Liver (tissue), 9 donors: ENCODE data around the gene KCNMA1. TPM values are rescaled to one million over a fixed set of nuclear protein-coding genes. Genes with fewer than 3 reads are reported as not detected.

Source experiments
- DNase-seq: peaks from one replicate; pipeline ENCODE4 v3.0.0-alpha.2; 2017; ENCODE audit warnings: low spot score
- H3K27ac ChIP-seq, 2 donors: one replicate each; pipeline ENCODE4 v1.7.0; 2013; ENCODE audit warnings: inconsistent platforms in 2 of 2, low read length in 2 of 2, control low read depth in 1 of 2, low read depth in 1 of 2, mild to moderate bottlenecking in 1 of 2
- H3K27me3 ChIP-seq, 4 donors: one replicate each; pipeline versions ENCODE4 v1.6.1 to v1.7.0; 2013; ENCODE audit warnings: low read length in 3 of 4, inconsistent platforms in 1 of 4, mild to moderate bottlenecking in 1 of 4, moderate library complexity in 1 of 4; ENCODE audit not compliant: control insufficient read depth in 4 of 4, insufficient read depth in 4 of 4
- H3K36me3 ChIP-seq, 4 donors: one replicate each; pipeline versions ENCODE4 v1.6.1 to v1.7.0; 2013; ENCODE audit warnings: low read length in 3 of 4, mild to moderate bottlenecking in 3 of 4, low read depth in 1 of 4, moderate library complexity in 1 of 4; ENCODE audit not compliant: control insufficient read depth in 4 of 4, insufficient read depth in 3 of 4
- H3K4me1 ChIP-seq, 4 donors: one replicate each; pipeline versions ENCODE4 v1.6.1 to v1.7.0; 2013; ENCODE audit warnings: low read length in 3 of 4, mild to moderate bottlenecking in 3 of 4, moderate library complexity in 1 of 4; ENCODE audit not compliant: control insufficient read depth in 4 of 4, insufficient read depth in 4 of 4
- H3K4me3 ChIP-seq, 3 donors: one replicate each; pipeline versions ENCODE4 v1.6.1 to v1.7.0; 2013; ENCODE audit warnings: low read length in 3 of 3, control low read depth in 1 of 3, low read depth in 1 of 3, mild to moderate bottlenecking in 1 of 3
- H3K9ac ChIP-seq, 2 donors: one replicate each; pipeline ENCODE4 v1.7.0; 2013; ENCODE audit warnings: low read length in 2 of 2, mild to moderate bottlenecking in 2 of 2, moderate library complexity in 2 of 2, control low read depth in 1 of 2, low read depth in 1 of 2
- H3K9me3 ChIP-seq, 4 donors: one replicate each; pipeline versions ENCODE4 v1.6.1 to v1.7.0; 2013; ENCODE audit warnings: low read length in 3 of 4; ENCODE audit not compliant: control insufficient read depth in 4 of 4
- EGR1 ChIP-seq, 2 donors: IDR thresholded peaks; 2 replicates each; pipeline ENCODE4 v1.6.1; 2016 to 2018; ENCODE audit warnings: antibody characterized with exemption in 2 of 2, low read depth in 2 of 2
- FOXA1 ChIP-seq: IDR thresholded peaks from 2 replicates; pipeline ENCODE4 v1.6.1; 2016; ENCODE audit warnings: antibody characterized with exemption
- FOXA2 ChIP-seq: IDR thresholded peaks from 2 replicates; pipeline ENCODE4 v1.6.1; 2016; ENCODE audit warnings: antibody characterized with exemption
- GABPA ChIP-seq, 2 donors: IDR thresholded peaks in 1 of 2; conservative IDR thresholded peaks in 1 of 2; 2 replicates each; pipeline ENCODE4 v1.6.1; 2016; ENCODE audit warnings: antibody characterized with exemption in 2 of 2, mild to moderate bottlenecking in 1 of 2, moderate library complexity in 1 of 2
- HNF4A ChIP-seq, 2 donors: conservative IDR thresholded peaks; 2 replicates each; pipeline ENCODE4 v1.6.1; 2016; ENCODE audit warnings: antibody characterized with exemption in 2 of 2, mild to moderate bottlenecking in 2 of 2
- HNF4G ChIP-seq: IDR thresholded peaks from 2 replicates; pipeline ENCODE4 v1.6.1; 2016; ENCODE audit warnings: antibody characterized with exemption
- JUND ChIP-seq, 2 donors: IDR thresholded peaks; 2 replicates each; pipeline ENCODE4 v1.6.1; 2016; ENCODE audit warnings: antibody characterized with exemption in 2 of 2
- NR2F2 ChIP-seq: IDR thresholded peaks from 2 replicates; pipeline ENCODE4 v1.6.1; 2016; ENCODE audit warnings: antibody characterized with exemption
- RAD21 ChIP-seq, 2 donors: IDR thresholded peaks; 2 replicates each; pipeline ENCODE4 v1.6.1; 2016; ENCODE audit warnings: antibody characterized with exemption in 2 of 2, mild to moderate bottlenecking in 2 of 2
- RXRA ChIP-seq, 2 donors: IDR thresholded peaks; 2 replicates each; pipeline ENCODE4 v1.6.1; 2017 to 2018; ENCODE audit warnings: antibody characterized with exemption in 2 of 2, mild to moderate bottlenecking in 1 of 2
- SP1 ChIP-seq: IDR thresholded peaks from 2 replicates; pipeline ENCODE4 v1.6.1; 2018; ENCODE audit warnings: antibody characterized with exemption, mild to moderate bottlenecking
- TAF1 ChIP-seq: conservative IDR thresholded peaks from 2 replicates; pipeline ENCODE4 v1.6.1; 2016; ENCODE audit warnings: antibody characterized with exemption, mild to moderate bottlenecking
- YY1 ChIP-seq: IDR thresholded peaks from 2 replicates; pipeline ENCODE4 v1.6.1; 2016; ENCODE audit warnings: antibody characterized with exemption, mild to moderate bottlenecking
- WGBS: extraction: QIAGEN DNeasy Blood & Tissue Kit; methylation state at CpG from one replicate; pipeline ENCODE4 v1.1.7; 2013; 5-methylcytosine and 5-hydroxymethylcytosine counted together
- polyA plus RNA-seq, 2 donors: library from polyadenylated mRNA; stranded (reverse) in 1 of 2; unstranded in 1 of 2; fragments of 200-250 nt in 1 of 2; fragments of >200 nt in 1 of 2; fragmentation: Nextera tagmentation in 1 of 2; extraction: Ambion mirVana in 1 of 2; gene quantifications; one replicate each; pipeline versions ENCODE4 v1.2.1 to v1.2.3, GENCODE V29; 2013 to 2015
- total RNA-seq, 2 donors: library from RNA; depleted of rRNA; stranded (reverse); fragments of >200 nt; gene quantifications; one replicate each; pipeline ENCODE4 v1.2.3, GENCODE V29; 2014
- TF ChIP-seq, protein P1 (sequence below): IDR thresholded peaks from 2 replicates; pipeline ENCODE4 v1.6.1; 2016; ENCODE audit warnings: antibody characterized with exemption, mild to moderate bottlenecking
- TF ChIP-seq, protein P2 (sequence below): IDR thresholded peaks from 2 replicates; pipeline ENCODE4 v1.6.1; 2016; ENCODE audit warnings: antibody characterized with exemption
- TF ChIP-seq, protein P3 (sequence below): IDR thresholded peaks from 2 replicates; pipeline ENCODE4 v1.6.1; 2016; ENCODE audit warnings: antibody characterized with exemption
- TF ChIP-seq, protein P4 (sequence below): fragments of 150-350 bp; IDR thresholded peaks from 2 replicates; pipeline ENCODE4 v1.5.1; 2017; ENCODE audit warnings: improper control_type of control experiment, low read depth, low read length; ENCODE audit not compliant: missing input control
- TF ChIP-seq, protein P5 (sequence below): IDR thresholded peaks from 2 replicates; pipeline ENCODE4 v1.6.1; 2016; ENCODE audit warnings: antibody characterized with exemption
- donor health status: healthy.
- donor health status: healthy.
- donor health status: healthy.
- donor health status: healthy.
- donor health status: healthy.

KCNMA1 gene
- total and polyA plus RNA-seq, 4 donors: 2.5 to 9.7 (median 4.7) TPM

GRCh38 chr10:77680811-77681210 is 43.2 kb upstream of the KCNMA1 start:
- 89% methylated on average over 8 of the region's 8 CpGs for WGBS

DNA sequence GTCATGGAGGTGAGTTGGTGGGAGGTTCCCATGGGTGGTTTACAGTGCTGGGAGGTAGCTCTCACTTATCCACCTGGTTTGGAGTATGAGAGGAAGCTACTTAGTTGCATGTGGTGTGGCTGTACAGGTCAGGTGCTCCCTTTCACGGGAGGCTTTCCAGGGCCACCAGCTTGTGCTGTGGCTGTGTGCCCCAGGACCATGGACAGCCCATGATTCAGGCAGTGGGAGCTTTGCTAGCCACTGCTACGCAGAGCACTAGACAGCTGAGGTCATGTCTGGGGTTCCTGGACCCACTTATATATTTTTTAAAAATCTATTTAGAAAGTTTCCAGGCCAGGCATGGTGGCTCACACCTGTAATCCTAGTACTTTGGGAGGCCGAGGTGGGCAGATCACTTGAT is 42.5 kb upstream of the KCNMA1 start:
- Histone ChIP-seq H3K27ac (no peak overlapping the region), H3K4me3 (no peak overlapping the region), H3K27me3 (no peaks in the 10 kb centered on the region), H3K4me1 (no peaks in the 10 kb centered on the region), H3K9me3 (no peaks in the 10 kb centered on the region), H3K9ac (no peak overlapping the region), H3K36me3 (no peaks in the 10 kb centered on the region)
- WGBS: 89% methylated on average over 3 of the region's 3 CpGs
- DNase-seq: no peak
- TF ChIP-seq FOXA1 (no peak), EGR1 (IDR thresholded peaks at IDR 0.05; ENCODE audit: low read depth in 2 of 2) (no peak), SP1 (no peak), HNF4A (conservative IDR thresholded peaks at IDR 0.05) (no peak), YY1 (no peak)
- TF ChIP-seq, protein P1, sequence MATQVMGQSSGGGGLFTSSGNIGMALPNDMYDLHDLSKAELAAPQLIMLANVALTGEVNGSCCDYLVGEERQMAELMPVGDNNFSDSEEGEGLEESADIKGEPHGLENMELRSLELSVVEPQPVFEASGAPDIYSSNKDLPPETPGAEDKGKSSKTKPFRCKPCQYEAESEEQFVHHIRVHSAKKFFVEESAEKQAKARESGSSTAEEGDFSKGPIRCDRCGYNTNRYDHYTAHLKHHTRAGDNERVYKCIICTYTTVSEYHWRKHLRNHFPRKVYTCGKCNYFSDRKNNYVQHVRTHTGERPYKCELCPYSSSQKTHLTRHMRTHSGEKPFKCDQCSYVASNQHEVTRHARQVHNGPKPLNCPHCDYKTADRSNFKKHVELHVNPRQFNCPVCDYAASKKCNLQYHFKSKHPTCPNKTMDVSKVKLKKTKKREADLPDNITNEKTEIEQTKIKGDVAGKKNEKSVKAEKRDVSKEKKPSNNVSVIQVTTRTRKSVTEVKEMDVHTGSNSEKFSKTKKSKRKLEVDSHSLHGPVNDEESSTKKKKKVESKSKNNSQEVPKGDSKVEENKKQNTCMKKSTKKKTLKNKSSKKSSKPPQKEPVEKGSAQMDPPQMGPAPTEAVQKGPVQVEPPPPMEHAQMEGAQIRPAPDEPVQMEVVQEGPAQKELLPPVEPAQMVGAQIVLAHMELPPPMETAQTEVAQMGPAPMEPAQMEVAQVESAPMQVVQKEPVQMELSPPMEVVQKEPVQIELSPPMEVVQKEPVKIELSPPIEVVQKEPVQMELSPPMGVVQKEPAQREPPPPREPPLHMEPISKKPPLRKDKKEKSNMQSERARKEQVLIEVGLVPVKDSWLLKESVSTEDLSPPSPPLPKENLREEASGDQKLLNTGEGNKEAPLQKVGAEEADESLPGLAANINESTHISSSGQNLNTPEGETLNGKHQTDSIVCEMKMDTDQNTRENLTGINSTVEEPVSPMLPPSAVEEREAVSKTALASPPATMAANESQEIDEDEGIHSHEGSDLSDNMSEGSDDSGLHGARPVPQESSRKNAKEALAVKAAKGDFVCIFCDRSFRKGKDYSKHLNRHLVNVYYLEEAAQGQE: no peak
- TF ChIP-seq, protein P2, sequence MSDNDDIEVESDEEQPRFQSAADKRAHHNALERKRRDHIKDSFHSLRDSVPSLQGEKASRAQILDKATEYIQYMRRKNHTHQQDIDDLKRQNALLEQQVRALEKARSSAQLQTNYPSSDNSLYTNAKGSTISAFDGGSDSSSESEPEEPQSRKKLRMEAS: no peak
- TF ChIP-seq, protein P3, sequence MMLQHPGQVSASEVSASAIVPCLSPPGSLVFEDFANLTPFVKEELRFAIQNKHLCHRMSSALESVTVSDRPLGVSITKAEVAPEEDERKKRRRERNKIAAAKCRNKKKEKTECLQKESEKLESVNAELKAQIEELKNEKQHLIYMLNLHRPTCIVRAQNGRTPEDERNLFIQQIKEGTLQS: no peak

More at GRCh38 chr10:77680811-77681210, 43.2 kb upstream of the KCNMA1 start:
- Histone ChIP-seq H3K4me1 (no peaks in the 10 kb centered on the region), H3K27ac (no peak overlapping the region), H3K9ac (no peak overlapping the region), H3K4me3 (no peak overlapping the region), H3K27me3 (no peaks in the 10 kb centered on the region), H3K36me3 (no peaks in the 10 kb centered on the region), H3K9me3 (no peaks in the 10 kb centered on the region)
- TF ChIP-seq, protein P4, sequence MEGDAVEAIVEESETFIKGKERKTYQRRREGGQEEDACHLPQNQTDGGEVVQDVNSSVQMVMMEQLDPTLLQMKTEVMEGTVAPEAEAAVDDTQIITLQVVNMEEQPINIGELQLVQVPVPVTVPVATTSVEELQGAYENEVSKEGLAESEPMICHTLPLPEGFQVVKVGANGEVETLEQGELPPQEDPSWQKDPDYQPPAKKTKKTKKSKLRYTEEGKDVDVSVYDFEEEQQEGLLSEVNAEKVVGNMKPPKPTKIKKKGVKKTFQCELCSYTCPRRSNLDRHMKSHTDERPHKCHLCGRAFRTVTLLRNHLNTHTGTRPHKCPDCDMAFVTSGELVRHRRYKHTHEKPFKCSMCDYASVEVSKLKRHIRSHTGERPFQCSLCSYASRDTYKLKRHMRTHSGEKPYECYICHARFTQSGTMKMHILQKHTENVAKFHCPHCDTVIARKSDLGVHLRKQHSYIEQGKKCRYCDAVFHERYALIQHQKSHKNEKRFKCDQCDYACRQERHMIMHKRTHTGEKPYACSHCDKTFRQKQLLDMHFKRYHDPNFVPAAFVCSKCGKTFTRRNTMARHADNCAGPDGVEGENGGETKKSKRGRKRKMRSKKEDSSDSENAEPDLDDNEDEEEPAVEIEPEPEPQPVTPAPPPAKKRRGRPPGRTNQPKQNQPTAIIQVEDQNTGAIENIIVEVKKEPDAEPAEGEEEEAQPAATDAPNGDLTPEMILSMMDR: no peak
- TF ChIP-seq, protein P1: no peak
- no peak for TF ChIP-seq RXRA (IDR thresholded peaks at IDR 0.05)
- TF ChIP-seq, protein P2: no peak
- no peak for TF ChIP-seq NR2F2
- no peak for TF ChIP-seq JUND (IDR thresholded peaks at IDR 0.05)
- TF ChIP-seq SP1: no peak
- no peak for TF ChIP-seq HNF4A (conservative IDR thresholded peaks at IDR 0.05)
- TF ChIP-seq FOXA2: no peak
- TF ChIP-seq YY1: no peak
- TF ChIP-seq, protein P5, sequence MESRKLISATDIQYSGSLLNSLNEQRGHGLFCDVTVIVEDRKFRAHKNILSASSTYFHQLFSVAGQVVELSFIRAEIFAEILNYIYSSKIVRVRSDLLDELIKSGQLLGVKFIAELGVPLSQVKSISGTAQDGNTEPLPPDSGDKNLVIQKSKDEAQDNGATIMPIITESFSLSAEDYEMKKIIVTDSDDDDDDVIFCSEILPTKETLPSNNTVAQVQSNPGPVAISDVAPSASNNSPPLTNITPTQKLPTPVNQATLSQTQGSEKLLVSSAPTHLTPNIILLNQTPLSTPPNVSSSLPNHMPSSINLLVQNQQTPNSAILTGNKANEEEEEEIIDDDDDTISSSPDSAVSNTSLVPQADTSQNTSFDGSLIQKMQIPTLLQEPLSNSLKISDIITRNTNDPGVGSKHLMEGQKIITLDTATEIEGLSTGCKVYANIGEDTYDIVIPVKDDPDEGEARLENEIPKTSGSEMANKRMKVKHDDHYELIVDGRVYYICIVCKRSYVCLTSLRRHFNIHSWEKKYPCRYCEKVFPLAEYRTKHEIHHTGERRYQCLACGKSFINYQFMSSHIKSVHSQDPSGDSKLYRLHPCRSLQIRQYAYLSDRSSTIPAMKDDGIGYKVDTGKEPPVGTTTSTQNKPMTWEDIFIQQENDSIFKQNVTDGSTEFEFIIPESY: no peak
- TF ChIP-seq RAD21 (IDR thresholded peaks at IDR 0.05): no peak
- TF ChIP-seq TAF1: no peak
- no peak for TF ChIP-seq HNF4G
- TF ChIP-seq, protein P3: no peak
- no peak for TF ChIP-seq EGR1 (IDR thresholded peaks at IDR 0.05; ENCODE audit: low read depth in 2 of 2)
- TF ChIP-seq GABPA (IDR thresholded peaks at IDR 0.05 in 1 of 2, conservative IDR thresholded peaks at IDR 0.05 in 1 of 2): no peak
- no peak for TF ChIP-seq FOXA1
- DNase-seq: no peak
